NCI-H345 treated with DMSO at 0.1 percent for 48 hours (cell line): ENCODE measurements around the gene SAE1.

Experiments
- DNase-seq: peaks from one replicate; lab custom pipeline; 2025; ENCODE audit not compliant: unreplicated experiment; lab: John Stamatoyannopoulos, UW

The SAE1 gene

GRCh38 chr19:47158367-47158791 is 27.7 kb downstream of the SAE1 start:
- no peak for DNase-seq

GRCh38 chr19:47158879-47159503 is 28.4 kb downstream of the SAE1 start:
- DNase-seq = no peak

DNA sequence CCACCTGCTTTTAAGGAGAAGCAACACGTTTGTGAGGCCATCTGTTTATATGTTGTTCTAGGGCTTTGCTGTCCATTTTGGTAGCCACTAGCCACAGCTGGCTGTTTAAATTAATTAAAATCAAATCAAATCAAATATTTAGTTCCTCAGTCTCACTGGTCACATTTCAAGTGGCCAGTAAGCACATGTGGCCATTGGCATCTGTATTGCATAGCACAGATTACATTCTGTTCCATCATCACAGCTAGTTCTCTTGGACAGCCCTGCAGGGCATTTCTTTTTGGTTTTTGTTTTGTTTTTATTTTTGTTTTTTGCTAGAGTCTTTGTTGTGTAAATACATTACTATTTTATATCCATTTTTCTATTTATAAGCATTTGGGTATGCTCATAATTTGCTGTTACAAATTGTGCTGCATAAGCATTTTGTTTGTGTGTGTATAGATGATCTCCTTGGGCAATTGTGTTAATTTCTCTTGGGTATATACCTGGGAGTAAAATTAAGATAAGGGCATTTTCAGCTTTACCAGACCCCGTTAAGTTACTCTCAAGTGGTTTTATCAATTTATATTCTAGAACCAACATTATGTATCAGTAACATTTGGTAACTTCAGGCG is 31.3 kb downstream of the SAE1 start:
- no peak for DNase-seq

DNA sequence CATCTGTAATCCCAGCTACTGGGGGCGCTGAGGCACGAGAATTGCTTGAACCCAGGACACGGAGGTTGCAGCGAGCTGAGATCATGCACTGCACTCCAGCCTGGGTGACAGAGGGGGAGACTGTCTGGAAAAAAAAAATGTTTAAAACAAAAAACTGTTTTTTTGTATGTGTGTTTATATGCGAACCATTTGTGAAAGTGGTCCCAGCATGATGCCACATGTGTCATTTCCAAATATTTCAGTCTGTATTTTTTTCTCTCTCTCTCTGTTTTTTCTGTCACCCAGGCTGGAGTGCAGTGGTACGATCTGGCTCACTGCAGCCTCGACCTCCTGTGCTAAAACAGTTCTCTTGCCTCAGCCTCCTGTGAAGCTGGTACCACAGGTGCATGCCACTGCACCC is 37.4 kb downstream of the SAE1 start:
- DNase-seq = no peak

DNA sequence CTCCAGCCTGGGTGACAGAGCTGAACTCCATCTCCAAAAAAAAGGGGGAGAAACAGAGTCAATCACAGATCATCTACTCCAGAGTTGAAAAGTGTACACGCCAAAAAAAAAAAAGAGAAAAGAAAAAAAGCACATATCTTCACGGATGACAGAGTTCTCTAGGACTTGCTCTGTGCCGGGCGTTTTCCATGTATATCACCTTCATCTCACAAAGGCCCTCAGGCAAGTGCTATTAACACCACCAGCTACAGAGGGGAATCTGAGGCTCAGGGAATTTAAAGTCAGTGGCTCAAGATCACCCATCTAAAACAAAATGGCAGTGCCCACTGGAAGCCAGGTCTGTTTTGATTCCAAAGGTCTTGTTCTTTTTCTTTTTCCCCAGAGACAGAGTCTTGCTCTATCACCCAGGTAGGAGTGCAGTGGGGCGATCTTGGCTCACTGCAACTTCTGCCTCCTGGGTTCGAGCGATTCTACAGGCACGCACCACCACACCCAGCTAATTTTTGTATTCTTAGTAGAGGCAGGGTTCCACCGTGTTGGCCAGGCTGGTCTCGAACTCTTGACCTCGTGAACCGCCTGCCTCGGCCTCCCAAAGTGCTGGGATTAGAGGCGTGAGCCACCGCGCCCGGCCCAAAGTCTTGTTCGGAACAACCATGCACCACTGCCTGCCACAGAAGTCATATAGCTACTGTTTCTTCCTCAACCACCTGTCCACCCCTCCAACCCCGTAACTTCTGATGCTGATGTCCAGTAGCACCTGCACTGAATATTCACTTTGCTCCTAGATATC is 42.2 kb downstream of the SAE1 start:
- no peak for DNase-seq

DNA sequence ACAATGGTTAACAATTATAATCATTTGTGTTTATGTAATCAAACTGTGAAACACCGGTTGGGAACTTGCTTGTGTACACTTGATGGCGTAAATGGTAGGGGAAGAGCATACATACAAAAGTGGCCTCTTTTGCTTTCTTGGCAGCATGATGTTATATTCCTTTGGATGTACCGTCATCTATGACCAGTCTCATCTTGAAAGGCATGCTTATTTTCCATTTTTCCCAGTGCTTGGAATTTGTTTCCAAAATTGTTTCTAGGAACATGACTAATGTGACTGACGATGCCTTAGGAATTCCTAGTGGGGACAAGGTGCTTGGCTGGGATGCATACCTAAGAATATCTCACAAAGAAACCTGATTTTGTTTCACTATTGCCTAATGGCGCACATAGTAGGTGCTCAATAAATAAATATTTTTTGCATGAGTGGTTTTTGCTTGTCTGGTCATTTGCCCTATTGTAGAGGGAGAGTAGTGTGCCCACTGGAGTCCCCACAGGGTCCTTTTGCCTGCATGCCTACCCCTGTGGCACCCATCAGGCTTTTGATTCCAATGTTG is 45.5 kb downstream of the SAE1 start:
- no peak for DNase-seq

- no peak for DNase-seq
These were observed 46.0 kb downstream of the SAE1 start for GRCh38 chr19:47176627-47177090.

GRCh38 chr19:47179653-47180310 is 49.1 kb downstream of the SAE1 start:
- DNase-seq = no peak

- DNase-seq = no peak
These were observed 53.0 kb downstream of the SAE1 start for GRCh38 chr19:47183601-47184000.

DNA sequence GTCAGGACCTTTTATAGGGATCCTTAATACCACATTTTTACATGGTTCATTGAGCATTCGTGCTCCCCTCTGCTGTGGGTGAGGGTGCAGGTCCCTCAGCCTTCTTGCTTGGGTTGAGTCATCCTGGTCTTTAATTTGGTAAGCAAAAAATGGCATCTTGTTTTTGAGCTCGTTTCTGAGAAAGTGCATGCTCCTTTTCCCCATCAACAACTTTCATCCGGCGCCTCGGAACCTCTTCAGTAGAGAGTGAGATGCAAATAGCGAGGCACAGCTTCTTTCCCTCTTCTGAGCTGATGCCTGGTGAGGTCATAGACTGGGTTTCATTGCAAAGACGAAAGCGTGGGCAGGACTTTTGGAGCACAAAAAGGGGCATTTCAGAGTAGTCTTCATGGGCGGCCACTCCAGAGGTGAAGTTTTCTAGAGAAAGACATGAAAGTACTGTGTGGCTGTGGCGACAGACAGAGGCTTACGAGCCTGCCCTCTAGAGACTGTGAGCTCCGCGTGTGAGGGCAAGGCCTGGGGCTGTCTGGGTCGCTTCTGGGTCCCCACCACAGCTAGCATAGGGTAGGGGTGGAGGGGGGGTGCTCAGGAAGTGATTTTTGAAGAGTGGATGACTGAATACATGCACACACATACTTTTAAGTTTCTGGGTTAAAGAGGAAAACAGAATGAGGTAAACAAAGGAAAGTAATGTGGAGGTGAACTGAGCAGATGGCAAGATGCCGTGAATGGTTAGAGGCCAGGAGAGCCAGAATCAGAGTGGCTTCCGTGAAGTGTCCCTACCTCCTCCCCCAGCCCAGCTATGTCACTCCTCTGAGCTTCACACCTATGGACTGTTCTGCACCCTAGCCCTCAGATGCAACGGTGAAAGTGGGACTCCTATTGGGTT is 56.1 kb downstream of the SAE1 start:
- no peak for DNase-seq

GRCh38 chr19:47187335-47187655 is 56.7 kb downstream of the SAE1 start:
- no peak for DNase-seq

- DNase-seq = no peak
These were observed 57.2 kb downstream of the SAE1 start for GRCh38 chr19:47187797-47188196.

DNA sequence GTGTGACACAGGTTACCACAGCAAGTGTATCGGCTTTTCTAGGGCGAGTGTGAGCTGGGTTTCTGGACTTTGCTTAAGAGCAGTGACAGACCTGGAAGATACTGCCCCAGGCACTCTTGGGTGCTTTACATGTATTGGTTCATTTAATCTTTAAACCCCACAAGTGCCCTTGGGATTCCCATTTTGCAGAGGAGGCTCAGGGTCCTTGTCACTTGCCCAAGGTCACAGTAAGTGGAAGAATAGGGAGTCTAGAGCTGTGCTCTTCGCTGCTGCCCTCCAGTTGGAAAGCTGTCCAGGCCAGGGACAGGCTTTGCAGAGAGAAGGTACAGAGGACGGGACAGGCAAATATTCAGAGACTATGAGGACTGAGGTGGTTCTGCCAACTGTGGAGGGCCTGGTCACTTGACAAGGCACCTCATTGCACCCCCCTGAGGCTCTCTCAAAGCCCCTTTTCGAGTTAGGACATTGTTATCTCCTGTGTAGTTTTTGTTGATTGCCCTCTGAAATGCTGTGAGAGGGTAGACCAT is 57.9 kb downstream of the SAE1 start:
- DNase-seq = no peak

DNA sequence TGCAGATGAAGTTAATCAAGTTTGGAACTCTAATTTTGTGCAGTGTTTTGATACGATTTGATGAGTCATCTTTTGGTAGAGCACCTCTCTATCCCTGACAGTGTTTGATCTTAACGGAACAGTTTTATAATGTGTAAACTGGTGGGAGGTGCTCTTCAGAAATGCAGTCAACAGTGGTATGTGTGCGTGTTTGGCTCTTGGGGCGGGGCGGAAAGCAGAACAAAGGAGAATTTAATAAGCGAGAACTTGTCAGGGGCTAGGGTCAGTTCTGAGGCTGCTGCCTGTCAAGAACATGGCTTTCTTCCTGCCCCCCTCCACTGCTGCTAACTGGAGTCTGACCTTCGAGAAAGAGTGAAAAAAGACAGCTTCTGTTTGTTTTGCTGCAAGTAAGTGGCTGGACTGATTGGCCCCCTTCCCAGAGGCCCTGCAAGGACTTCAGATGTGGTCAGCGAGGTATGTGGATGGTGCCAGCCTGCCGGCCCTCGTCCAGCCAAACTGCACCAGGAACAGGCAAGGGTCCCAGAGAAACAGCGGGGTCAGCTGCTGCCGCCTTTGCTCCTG is 59.6 kb downstream of the SAE1 start:
- no peak for DNase-seq

DNA sequence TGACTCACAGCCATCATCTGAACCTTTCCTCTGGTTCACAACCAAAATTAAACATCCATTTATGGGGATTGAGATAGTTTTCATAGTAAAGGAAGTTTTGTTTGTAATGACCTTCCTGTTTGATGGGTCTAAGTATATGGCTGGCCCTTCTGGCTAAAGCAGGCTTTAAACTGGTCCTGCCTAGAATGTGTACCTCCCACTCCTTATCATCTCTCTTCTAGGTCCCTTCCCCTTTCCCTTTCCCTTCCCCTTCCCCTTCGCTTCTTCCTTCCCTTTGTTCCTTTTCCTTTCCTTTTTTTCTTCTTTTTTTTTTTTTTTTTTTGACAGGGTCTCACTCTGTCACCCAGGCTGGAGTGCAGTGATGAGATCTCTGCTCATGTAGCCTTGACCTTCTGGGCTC is 64.8 kb downstream of the SAE1 start:
- no peak for DNase-seq

- no peak for DNase-seq
These were observed 66.5 kb downstream of the SAE1 start for GRCh38 chr19:47197141-47197540.

- DNase-seq = no peak
These were observed 69.9 kb downstream of the SAE1 start for GRCh38 chr19:47200530-47200929.

- DNase-seq = no peak
These were observed 72.6 kb downstream of the SAE1 start for GRCh38 chr19:47203254-47203653.

- no peak for DNase-seq
These were observed 78.9 kb downstream of the SAE1 start for GRCh38 chr19:47209319-47210179.
